GM18499 (cell line): ENCODE data around the gene C12orf75.
"Not testable (repeated sequence)": the region's sequence is repeated elsewhere in the genome, so short reads cannot be mapped to it uniquely, and the experiment has no call there.

Experiments used
- ATAC-seq: cut with Tn5 transposase; IDR thresholded peaks from one replicate; pipeline ENCODE4 v1.9.1; 2021; ENCODE audit warnings: moderate number of reproducible peaks; ENCODE audit not compliant: insufficient read depth, unreplicated experiment

The C12orf75 gene

DNA sequence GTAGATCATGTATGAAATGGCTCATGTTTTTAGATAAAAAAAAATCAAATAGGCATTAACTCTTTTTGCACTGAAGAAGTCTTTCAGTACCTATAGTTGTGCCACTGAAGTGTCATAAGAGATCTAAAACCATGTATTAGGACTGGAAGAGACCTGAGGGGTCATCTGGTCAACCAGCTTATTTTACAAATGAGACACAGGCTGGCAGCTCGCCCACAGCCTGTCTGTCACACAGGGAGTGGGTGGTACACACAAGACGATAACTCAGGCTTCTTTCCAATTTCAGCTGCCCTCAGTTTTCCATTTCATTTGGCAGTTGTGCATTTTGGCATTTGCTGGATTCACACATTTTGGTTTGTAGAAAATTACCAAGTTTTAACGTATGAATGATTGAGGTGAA, 34.7 kb downstream of the C12orf75 start:
- no peak for ATAC-seq

DNA sequence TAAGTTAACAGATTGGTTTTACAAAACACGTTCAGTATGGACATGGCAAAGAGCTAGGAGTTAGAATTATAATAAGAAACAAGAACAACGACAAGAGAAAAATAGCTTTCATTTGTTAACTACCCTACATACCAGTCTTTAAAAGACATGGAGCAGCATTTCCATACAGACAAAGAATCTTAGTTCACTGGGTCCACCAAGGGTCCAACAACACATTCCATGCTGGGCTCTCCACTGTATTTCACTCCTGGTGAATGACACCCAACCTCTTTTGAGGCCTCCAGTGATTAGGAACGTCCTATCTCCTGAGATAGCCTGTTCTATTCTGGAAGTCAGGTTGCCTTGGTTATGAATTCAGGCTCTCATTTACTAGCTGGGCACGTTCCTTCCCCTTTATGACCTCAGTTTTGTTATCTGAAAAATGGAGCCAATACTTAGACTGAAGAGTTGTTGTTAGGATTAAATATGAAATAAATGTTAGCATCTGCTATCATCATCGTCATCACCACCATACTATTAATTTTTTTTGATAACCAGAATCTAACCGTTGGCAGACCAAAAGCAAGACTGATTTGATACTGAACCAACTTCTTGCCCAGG, 37.7 kb downstream of the C12orf75 start:
- ATAC-seq: no peak

DNA sequence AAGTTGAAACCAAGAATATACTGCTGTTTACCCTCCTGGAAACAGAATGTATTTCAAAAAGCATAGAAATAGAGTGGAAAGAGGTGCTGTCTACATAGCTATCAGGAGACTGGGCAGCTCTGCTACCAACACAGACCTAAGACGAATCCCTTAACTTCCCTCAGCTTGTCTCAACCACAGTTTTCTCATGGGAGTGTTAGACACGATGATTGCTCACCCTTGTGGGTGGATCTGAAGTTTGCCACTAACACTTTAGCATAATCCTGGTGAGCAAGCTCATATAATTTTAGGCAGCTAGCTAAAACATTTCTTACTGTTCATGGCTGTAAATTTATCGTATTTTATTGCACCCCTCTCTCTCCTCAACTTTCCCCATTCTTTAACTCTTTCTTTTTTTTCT, 38.5 kb downstream of the C12orf75 start:
- no peak for ATAC-seq

DNA sequence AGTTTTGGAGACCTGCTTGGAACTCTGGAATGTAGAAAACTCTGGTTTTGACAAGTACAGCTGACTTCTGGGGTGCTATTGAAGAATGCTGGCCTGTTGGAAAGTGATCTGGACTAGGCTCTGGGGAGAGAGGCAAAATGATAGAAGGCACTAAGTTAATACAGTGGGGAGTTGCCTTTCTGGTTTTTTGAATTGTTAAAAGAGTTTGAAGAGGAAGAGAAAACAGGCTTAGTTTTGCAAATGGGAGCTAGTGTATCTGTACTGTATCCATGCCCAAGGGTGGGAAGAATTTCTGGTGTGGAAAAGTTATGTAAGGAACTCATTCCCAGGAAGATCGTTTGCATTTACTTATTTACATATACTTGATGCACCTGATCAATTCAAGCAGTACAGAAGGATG, 43.8 kb downstream of the C12orf75 start:
- ATAC-seq: no peak

DNA sequence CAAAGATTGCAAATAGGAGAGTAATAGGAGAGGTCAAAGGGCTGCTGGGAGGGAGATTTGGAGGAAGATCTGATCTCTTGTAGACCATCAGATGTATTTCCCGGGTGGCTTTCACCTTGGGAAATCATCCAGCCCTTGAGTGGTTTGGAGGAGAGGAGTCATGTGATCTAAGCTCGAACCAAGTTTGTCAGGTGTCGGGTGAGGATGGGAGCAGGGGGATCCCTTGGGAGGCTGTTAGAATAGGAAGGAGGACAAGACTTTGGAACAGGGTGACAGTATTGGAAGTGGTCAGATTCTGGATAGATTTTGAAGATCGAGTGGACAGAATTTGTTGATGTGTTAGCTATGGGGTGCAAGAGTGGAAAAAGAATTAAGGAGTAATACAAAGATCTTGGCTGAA, 46.6 kb downstream of the C12orf75 start:
- no peak for ATAC-seq

GRCh38 chr12:105378911-105379310, 48.4 kb downstream of the C12orf75 start:
- ATAC-seq: no peak

DNA sequence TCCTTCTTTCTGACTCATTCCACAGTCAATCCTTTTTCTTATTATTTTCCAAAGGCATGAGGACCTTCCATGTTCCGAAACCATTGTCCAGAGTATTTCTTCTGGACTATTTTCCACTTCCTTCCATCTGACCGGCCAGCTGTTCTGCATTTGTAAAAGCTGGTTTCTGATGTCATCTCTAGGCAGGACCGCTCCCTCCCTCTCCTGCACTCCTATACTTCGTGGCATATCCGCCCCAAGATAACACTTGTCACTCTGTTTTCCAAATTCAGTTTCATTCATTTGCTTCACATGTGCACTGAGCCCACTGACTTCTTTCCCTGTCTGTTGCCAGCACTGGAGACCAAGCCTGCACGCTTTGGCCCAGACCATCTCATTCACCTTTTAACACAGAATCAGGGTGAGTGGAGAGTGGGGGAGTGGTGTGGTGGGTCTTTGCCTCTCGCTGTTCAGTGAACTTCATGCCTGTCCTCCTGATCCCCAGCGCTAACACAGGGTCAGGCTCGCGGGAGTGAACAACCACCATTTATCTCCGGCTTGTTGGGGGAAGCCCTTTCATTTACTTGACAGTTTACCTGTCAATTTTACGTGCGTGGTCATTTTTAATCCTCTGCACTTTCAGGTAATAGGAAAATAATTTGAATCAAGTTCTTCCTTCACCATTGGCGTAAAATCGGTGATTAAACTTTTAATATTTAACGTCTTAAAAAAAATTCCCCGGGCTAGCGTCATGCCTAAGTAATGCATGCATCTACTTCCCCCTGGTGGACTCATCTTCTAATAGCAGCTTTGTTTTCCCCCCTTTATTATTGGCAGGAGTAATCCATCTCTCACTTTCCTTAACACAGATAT, 52.5 kb downstream of the C12orf75 start:
- no peak for ATAC-seq

DNA sequence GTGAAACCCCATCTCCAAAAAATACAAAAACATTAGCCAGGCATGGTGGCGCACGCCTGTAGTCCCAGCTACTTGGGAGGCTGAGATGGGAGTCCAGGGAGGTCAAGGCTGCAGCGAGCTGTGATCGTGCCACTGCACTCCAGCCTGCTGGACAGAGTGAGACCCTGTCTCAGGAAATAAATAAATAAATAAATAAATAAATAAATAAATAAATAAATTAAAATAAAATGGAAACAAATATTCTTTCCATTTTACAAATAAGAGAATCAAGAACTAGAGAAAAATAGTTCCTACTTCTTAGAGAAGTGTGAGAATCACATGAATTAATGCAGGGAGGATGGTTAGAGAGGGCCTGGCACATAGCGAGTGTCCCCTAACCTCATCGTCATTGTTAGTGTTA, 53.7 kb downstream of the C12orf75 start:
- ATAC-seq: no peak

DNA sequence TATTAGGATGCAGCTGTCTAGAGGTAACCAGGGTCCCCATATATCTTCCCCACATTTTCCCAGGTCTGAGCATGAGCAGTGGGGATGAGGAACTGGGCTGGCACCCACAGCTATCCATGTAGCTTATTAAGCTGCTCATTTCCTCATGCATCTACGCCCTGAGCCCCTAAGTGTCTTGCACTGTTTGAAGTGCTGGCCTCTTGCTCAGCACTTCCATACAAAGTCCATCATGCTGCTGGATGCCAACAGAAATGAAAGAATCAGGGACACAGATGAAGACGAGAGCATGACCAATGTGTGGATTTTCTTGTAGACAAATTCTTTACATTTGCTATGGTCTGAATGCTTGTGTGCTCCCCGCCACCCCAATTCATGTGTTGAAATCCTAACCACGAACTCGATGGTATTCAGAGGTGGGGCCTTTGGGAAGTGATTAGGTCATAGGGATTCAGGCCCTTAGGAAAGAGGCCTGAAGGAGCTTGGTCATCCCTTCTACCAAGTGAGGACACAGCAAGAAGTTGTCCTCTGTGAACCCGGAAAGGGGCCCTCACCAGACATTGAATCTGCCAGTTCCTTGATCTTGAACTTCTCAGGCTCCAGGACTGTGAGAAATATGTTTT, 54.5 kb downstream of the C12orf75 start:
- ATAC-seq: no peak

DNA sequence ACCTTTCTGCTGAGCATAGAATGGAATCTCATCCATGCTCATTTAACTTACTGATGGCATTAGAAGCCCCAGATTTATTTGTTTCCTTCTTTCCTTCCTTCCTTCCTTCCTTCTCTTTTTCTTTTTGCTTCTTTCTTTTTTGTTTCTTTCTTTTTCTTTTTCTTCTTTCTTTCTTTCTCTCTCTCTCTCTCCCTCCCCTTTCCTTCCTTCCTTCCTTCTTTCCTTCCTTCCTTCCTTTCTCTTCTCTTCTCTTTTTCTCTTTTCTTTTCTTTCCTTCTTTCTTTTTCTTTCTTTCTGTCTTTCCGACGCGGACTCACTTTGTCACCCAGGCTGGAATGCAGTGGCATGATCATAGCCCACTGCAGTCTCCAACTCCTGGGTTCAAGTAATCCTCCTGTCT, 55.9 kb downstream of the C12orf75 start:
- ATAC-seq: no peak

GRCh38 chr12:105391231-105391630, 60.7 kb downstream of the C12orf75 start:
- ATAC-seq: no peak

DNA sequence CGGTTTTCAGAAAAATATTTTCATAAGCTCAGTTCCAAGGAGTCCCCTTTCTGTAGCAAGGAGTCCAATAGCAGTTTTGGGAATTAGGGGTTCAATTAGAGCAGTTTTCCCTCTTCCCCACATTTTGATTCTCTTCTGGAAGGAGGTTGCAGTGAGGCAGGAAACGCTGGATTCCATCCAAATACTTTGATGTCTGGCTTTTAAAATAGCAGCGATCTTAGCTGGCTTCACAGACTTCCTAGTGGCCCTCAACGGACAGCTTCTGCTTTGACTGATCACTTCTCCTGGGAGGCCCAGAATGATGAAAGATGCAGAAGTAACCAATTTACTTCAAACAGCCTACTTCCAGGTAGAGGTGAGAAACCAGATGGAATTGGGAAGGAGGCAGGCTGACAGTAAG, 63.1 kb downstream of the C12orf75 start:
- ATAC-seq: no peak

GRCh38 chr12:105396024-105396423, 65.5 kb downstream of the C12orf75 start:
- ATAC-seq: no peak

DNA sequence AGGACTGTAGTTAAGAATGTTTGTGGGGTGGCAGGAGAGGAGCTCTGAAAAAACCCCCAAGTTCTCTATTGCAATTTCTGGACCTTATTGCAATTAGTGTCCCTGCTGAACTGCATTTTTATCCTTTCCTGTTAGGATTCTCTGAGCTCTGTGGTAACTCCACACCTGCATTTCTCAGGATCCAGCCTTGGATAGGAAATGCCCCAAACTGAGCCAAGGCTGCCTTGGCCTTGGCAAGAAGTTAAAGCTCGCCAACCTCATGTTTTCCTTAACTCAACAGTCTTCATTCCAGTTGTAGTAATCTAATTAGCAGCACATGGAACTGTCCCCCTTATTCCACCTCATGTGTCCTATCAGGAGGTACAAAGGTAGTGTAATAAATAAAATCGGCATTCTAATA, 66.5 kb downstream of the C12orf75 start:
- ATAC-seq: no peak

GRCh38 chr12:105398930-105399329, 68.4 kb downstream of the C12orf75 start:
- ATAC-seq: no peak

- no peak for ATAC-seq
These were observed 69.1 kb downstream of the C12orf75 start for GRCh38 chr12:105399428-105400081.

DNA sequence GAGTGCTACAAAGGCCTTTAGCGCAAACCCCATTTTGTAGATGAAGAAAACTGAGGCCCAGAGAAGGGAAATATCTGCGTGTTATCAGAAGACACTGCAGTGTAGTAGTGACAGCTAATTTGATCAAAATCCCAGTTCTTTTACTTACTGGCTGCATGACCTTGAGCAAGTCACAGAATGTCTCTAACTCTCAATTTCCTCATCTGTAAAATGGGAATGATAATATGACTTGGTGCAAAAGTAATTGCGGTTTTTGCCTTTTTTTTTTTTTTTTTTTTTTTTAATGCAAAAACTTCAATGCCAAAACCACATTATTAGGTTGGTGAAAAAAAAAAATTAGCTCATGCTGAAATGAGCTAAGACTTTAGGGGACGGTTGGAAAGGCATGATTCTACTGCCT, 69.7 kb downstream of the C12orf75 start:
- ATAC-seq: no peak

GRCh38 chr12:105401198-105401597, 70.7 kb downstream of the C12orf75 start:
- ATAC-seq: no peak

DNA sequence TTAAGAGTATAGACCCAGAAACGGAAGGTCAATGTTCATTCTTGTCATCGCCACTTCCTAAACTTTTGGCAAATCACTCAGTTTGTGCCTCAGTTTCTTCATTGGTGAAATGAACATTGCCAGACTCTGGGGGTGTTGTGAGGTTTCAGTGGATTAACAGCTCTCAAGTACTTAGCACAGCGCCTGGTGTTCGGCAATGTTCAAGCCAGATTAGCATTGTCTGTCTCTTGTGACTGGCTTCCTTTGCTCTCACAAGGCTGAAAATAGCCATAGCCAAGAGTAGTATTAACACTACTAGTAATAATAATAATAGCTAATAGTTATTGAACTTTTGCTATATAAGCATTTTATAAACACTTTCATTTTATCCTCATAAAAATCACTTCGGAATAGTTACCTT, 71.9 kb downstream of the C12orf75 start:
- no peak for ATAC-seq

DNA sequence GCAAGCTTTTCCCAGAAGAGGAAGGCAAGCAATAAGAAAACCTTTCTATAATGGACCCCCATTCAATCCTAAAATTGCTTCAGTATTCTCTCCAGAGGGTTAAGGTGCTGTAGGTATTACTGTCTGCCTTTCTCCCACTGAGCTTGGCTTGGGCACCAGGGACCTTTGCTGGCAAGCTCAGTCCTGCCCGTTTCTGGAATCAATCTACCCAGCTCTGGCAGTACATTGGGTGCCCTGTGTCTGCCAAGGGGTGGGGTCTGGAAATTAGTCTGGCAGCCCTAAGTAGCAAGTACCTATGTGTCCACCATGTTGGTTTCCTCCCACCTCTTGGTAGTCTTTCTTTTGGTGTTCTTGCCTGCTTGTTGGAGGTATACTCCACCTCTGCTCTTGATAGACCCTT, 72.6 kb downstream of the C12orf75 start:
- no peak for ATAC-seq

DNA sequence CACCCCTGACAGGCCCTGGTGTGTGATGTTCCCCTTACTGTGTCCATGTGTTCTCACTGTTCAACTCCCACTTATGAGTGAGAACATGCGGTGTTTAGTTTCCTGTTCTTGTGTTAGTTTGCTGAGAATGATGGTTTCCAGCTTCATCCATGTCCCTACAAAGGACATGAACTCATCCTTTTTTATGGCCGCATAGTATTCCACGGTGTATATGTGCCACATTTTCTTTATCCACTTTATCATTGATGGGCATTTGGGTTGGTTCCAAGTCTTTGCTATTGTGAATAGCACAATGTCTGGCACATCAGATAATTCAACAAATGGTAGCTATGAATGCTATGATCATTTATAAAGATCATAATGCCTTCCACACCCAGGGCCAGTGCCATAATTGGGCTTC, 73.6 kb downstream of the C12orf75 start:
- not testable (repeated sequence) for ATAC-seq
